ENCODE measurements around the gene CHCHD4. TPM values are rescaled to one million over a fixed set of nuclear protein-coding genes. Genes with fewer than 3 reads are reported as not detected.

CHCHD4 gene
- total and polyA plus RNA-seq, 2 donors (not counting 1 experiment from before 2014, with no cell fraction given): 12.7 to 16.3 TPM

DNA sequence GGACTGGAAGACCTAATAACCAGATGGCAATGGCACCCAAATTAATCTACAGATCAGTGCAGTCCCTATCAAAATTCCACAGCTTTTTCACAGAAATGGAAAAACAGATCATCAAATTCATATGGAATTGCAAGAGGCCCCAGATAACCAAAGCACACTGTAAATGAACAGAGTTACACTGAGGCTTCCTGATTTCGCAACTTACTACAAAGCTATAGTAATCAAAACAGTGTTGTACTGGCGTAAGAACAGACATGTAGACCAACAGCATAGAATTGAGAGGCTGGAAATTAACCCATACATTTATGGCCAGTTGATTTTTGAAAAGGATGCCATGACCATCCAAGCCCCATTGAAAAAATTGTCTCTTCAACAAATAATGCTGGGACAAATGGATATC lies 37.5 kb upstream of the CHCHD4 start:
- Histone ChIP-seq H3K4me3 (replicated peaks in 1 of 4; ENCODE audit: control extremely low read depth in 1 of 4, insufficient read depth in 1 of 4, low read depth in 3 of 4, low read length in 4 of 4) (no peak overlapping the region), H3K9me3 (ENCODE audit: control insufficient read depth, insufficient read depth, low read depth, low read length) (peaks cover 3% of the 10 kb centered on the region), H3K4me2 (ENCODE audit: extremely low read depth, insufficient read depth, low read length) (no peak overlapping the region), H3K27me3 (ENCODE audit: control insufficient read depth, insufficient read depth, low read length) (no peaks in the 10 kb centered on the region), H3K27ac (ENCODE audit: insufficient read depth, low read length) (no peak overlapping the region), H3K36me3 (ENCODE audit: control insufficient read depth, insufficient read depth, low read length) (peaks cover 30% of the 10 kb centered on the region), H4K20me1 (ENCODE audit: control insufficient read depth, extremely low read depth, insufficient read depth, low read length) (peaks cover 1% of the 10 kb centered on the region), H3K4me1 (ENCODE audit: control insufficient read depth, extremely low read depth, insufficient read depth, low read length) (no peaks in the 10 kb centered on the region), H2AFZ (ENCODE audit: low read length) (no peak overlapping the region), H3K79me2 (ENCODE audit: control insufficient read depth, insufficient read depth, low read length) (no peaks in the 10 kb centered on the region), H3K9ac (ENCODE audit: insufficient read depth, low read length) (no peak overlapping the region)
- TF ChIP-seq, protein P1, sequence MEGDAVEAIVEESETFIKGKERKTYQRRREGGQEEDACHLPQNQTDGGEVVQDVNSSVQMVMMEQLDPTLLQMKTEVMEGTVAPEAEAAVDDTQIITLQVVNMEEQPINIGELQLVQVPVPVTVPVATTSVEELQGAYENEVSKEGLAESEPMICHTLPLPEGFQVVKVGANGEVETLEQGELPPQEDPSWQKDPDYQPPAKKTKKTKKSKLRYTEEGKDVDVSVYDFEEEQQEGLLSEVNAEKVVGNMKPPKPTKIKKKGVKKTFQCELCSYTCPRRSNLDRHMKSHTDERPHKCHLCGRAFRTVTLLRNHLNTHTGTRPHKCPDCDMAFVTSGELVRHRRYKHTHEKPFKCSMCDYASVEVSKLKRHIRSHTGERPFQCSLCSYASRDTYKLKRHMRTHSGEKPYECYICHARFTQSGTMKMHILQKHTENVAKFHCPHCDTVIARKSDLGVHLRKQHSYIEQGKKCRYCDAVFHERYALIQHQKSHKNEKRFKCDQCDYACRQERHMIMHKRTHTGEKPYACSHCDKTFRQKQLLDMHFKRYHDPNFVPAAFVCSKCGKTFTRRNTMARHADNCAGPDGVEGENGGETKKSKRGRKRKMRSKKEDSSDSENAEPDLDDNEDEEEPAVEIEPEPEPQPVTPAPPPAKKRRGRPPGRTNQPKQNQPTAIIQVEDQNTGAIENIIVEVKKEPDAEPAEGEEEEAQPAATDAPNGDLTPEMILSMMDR (conservative IDR thresholded peaks at IDR 0.05 in 1 of 2, IDR thresholded peaks at IDR 0.05 in 1 of 2; ENCODE audit: low read depth in 1 of 2, low read length in 2 of 2): no peak
- TF ChIP-seq EZH2 (IDR thresholded peaks at IDR 0.05; ENCODE audit: low read length, missing control alignments): no peak
- DNase-seq (ENCODE audit: low read depth in 2 of 2): no peak

DNA sequence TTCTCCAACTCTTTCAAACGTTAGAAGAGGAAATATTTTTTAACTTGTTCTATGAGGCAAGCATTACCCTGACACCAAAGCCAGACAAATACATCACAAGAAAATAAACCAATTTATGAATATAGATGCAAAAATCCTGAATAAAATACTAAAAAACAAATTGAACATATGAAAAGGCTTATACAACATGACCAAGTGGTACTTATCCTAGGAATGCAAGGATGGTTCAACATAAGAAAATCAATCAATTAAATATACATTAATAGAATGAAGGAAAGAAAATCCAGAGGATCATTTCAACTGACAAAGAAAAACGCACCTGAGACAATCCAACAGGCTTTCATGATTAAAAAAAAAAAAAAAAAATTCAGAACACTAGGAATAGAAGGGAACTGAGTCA lies 36.6 kb upstream of the CHCHD4 start:
- Histone ChIP-seq H4K20me1 (ENCODE audit: control insufficient read depth, extremely low read depth, insufficient read depth, low read length) (peaks cover 1% of the 10 kb centered on the region), H3K4me3 (replicated peaks in 1 of 4; ENCODE audit: control extremely low read depth in 1 of 4, insufficient read depth in 1 of 4, low read depth in 3 of 4, low read length in 4 of 4) (no peak overlapping the region), H3K9ac (ENCODE audit: insufficient read depth, low read length) (no peak overlapping the region), H3K4me1 (ENCODE audit: control insufficient read depth, extremely low read depth, insufficient read depth, low read length) (no peaks in the 10 kb centered on the region), H2AFZ (ENCODE audit: low read length) (no peak overlapping the region), H3K36me3 (ENCODE audit: control insufficient read depth, insufficient read depth, low read length) (peaks cover 31% of the 10 kb centered on the region), H3K4me2 (ENCODE audit: extremely low read depth, insufficient read depth, low read length) (no peak overlapping the region), H3K27me3 (ENCODE audit: control insufficient read depth, insufficient read depth, low read length) (no peaks in the 10 kb centered on the region), H3K27ac (ENCODE audit: insufficient read depth, low read length) (no peak overlapping the region), H3K9me3 (ENCODE audit: control insufficient read depth, insufficient read depth, low read depth, low read length) (peaks cover 3% of the 10 kb centered on the region), H3K79me2 (ENCODE audit: control insufficient read depth, insufficient read depth, low read length) (no peaks in the 10 kb centered on the region)
- DNase-seq (ENCODE audit: low read depth in 2 of 2): no peak
- no peak for TF ChIP-seq EZH2 (IDR thresholded peaks at IDR 0.05; ENCODE audit: low read length, missing control alignments)
- TF ChIP-seq, protein P1 (conservative IDR thresholded peaks at IDR 0.05 in 1 of 2, IDR thresholded peaks at IDR 0.05 in 1 of 2; ENCODE audit: low read depth in 1 of 2, low read length in 2 of 2): no peak

DNA sequence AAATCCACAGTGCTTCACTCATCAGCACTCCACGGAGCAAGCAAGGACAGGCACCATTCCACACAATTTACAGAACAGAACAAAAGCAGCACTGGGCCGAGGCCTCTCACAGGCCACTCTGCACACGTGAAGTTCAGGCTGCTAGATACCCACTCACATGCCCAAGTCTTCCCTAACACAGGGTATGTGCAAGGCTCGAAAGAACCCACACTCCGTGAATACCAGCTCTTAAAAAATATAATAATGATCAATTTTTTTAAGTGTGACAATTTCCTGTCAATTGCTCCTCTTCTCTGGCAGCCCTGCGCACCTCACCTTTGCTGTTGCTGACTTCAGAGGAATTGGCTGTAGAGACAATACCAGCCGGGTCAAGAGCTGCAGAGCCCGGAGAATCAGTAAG lies 34.8 kb upstream of the CHCHD4 start:
- Histone ChIP-seq H3K9me3 (ENCODE audit: control insufficient read depth, insufficient read depth, low read depth, low read length) (peaks cover 3% of the 10 kb centered on the region), H3K27ac (ENCODE audit: insufficient read depth, low read length) (no peak overlapping the region), H3K36me3 (ENCODE audit: control insufficient read depth, insufficient read depth, low read length) (peaks cover 24% of the 10 kb centered on the region), H4K20me1 (ENCODE audit: control insufficient read depth, extremely low read depth, insufficient read depth, low read length) (peaks cover 1% of the 10 kb centered on the region), H3K4me1 (ENCODE audit: control insufficient read depth, extremely low read depth, insufficient read depth, low read length) (no peaks in the 10 kb centered on the region), H3K27me3 (ENCODE audit: control insufficient read depth, insufficient read depth, low read length) (no peaks in the 10 kb centered on the region), H3K4me3 (replicated peaks in 1 of 4; ENCODE audit: control extremely low read depth in 1 of 4, insufficient read depth in 1 of 4, low read depth in 3 of 4, low read length in 4 of 4) (no peak overlapping the region), H3K4me2 (ENCODE audit: extremely low read depth, insufficient read depth, low read length) (no peak overlapping the region), H3K79me2 (ENCODE audit: control insufficient read depth, insufficient read depth, low read length) (no peaks in the 10 kb centered on the region), H3K9ac (ENCODE audit: insufficient read depth, low read length) (no peak overlapping the region), H2AFZ (ENCODE audit: low read length) (no peak overlapping the region)
- no peak for DNase-seq (ENCODE audit: low read depth in 2 of 2)
- TF ChIP-seq, protein P1 (conservative IDR thresholded peaks at IDR 0.05 in 1 of 2, IDR thresholded peaks at IDR 0.05 in 1 of 2; ENCODE audit: low read depth in 1 of 2, low read length in 2 of 2): no peak
- TF ChIP-seq EZH2 (IDR thresholded peaks at IDR 0.05; ENCODE audit: low read length, missing control alignments): no peak

Measured in fibroblast of lung (primary cell).